GM21447 (cell line): ENCODE results near the gene NOP56.

ENCODE experiments used
- ATAC-seq: cut with Tn5 transposase; IDR thresholded peaks from one replicate; pipeline ENCODE4 v1.9.1; 2021; ENCODE audit not compliant: unreplicated experiment

Gene NOP56

GRCh38 chr20:2640899-2641298, 11.5 kb upstream of the NOP56 start:
- ATAC-seq: no peak

- no peak for ATAC-seq
These were observed 8.7 kb upstream of the NOP56 start for GRCh38 chr20:2643708-2644107.

GRCh38 chr20:2652724-2653555, 508 bp downstream of the NOP56 start:
- peak; percentile 45 for ATAC-seq

GRCh38 chr20:2653556-2654383, 1.3 kb downstream of the NOP56 start:
- no peak for ATAC-seq

- no peak for ATAC-seq
These were observed 2.0 kb downstream of the NOP56 start for GRCh38 chr20:2654384-2654822.

- no peak for ATAC-seq
These were observed 2.4 kb downstream of the NOP56 start for GRCh38 chr20:2654831-2655230.

- no peak for ATAC-seq
These were observed 3.1 kb downstream of the NOP56 start for GRCh38 chr20:2655331-2656116.

- no peak for ATAC-seq
These were observed 4.2 kb downstream of the NOP56 start for GRCh38 chr20:2656471-2657117.

- no peak for ATAC-seq
These were observed 4.8 kb downstream of the NOP56 start for GRCh38 chr20:2657241-2657640.

- no peak for ATAC-seq
These were observed 5.2 kb downstream of the NOP56 start for GRCh38 chr20:2657674-2658073.

GRCh38 chr20:2658414-2659354, 6.3 kb downstream of the NOP56 start:
- no peak for ATAC-seq

- ATAC-seq: no peak
These were observed 7.1 kb downstream of the NOP56 start for GRCh38 chr20:2659547-2659946.

- no peak for ATAC-seq
These were observed 11.0 kb downstream of the NOP56 start for GRCh38 chr20:2663364-2663886.

- ATAC-seq: peak; percentile 86
These were observed 11.7 kb downstream of the NOP56 start, which contains the start of gene IDH3B for GRCh38 chr20:2663887-2664719. IDH3B (minus strand) TSS chr20:2664216; CDS start chr20:2664188, 28 bp downstream.

- ATAC-seq: no peak
These were observed 19.5 kb downstream of the NOP56 start for GRCh38 chr20:2671977-2672376.

- ATAC-seq: no peak
These were observed 20.0 kb downstream of the NOP56 start for GRCh38 chr20:2672446-2672845.

GRCh38 chr20:2673453-2673852, 21.0 kb downstream of the NOP56 start:
- ATAC-seq: no peak

GRCh38 chr20:2680046-2680445, 27.6 kb downstream of the NOP56 start:
- no peak for ATAC-seq
